Karpas-422 (cell line): ENCODE measurements around the gene SLC25A20. TPM values are rescaled to one million over a fixed set of nuclear protein-coding genes. Genes with fewer than 3 reads are reported as not detected.
A peak's percentile ranks its signal among the peaks of the same experiment; 100 is the strongest.

Experiments used
- DNase-seq: peaks from one replicate; pipeline ENCODE4 v3.0.0-alpha.2; 2015
- H2AFZ ChIP-seq: fragments of 200-600 bp; sonication (generic); 2 replicates; pipeline ENCODE4 v1.6.1; 2014; ENCODE audit warnings: antibody characterized with exemption, low read length, mixed read lengths
- H3K27ac ChIP-seq: fragments of 200-600 bp; sonication (generic); 2 replicates; pipeline ENCODE4 v1.5.1; 2014; ENCODE audit warnings: mild to moderate bottlenecking, low read length, moderate library complexity
- H3K27me3 ChIP-seq: fragments of 200-600 bp; sonication (generic); 2 replicates; pipeline ENCODE4 v1.6.1; 2014; ENCODE audit warnings: low read length, mixed read lengths
- H3K36me3 ChIP-seq: fragments of 200-600 bp; sonication (generic); 2 replicates; pipeline ENCODE4 v1.6.1; 2014; ENCODE audit warnings: low read length, mixed read lengths; ENCODE audit not compliant: insufficient read depth
- H3K4me1 ChIP-seq: fragments of 200-600 bp; sonication (generic); 2 replicates; pipeline ENCODE4 v1.6.1; 2014; ENCODE audit warnings: mild to moderate bottlenecking, low read length, mixed read lengths
- H3K4me2 ChIP-seq: fragments of 200-600 bp; sonication (generic); 2 replicates; pipeline ENCODE4 v1.6.1; 2014; ENCODE audit warnings: low read length, low read depth, mild to moderate bottlenecking; ENCODE audit not compliant: poor library complexity, severe bottlenecking
- H3K4me3 ChIP-seq: fragments of 200-600 bp; sonication (generic); 2 replicates; pipeline ENCODE4 v1.5.1; 2014; ENCODE audit warnings: mild to moderate bottlenecking, antibody characterized with exemption, low read length, mixed read lengths
- H3K79me2 ChIP-seq: fragments of 200-600 bp; sonication (generic); 2 replicates; pipeline ENCODE4 v1.6.1; 2014; ENCODE audit warnings: mild to moderate bottlenecking, low read length, mixed read lengths
- H3K9ac ChIP-seq: fragments of 200-600 bp; sonication (generic); 2 replicates; pipeline ENCODE4 v1.6.0; 2014; ENCODE audit warnings: low read length
- H3K9me2 ChIP-seq: fragments of 200-600 bp; sonication (generic), shearing (Covaris generic); replicated peaks from 2 replicates; pipeline ENCODE4 v1.6.0; 2014; ENCODE audit warnings: mild to moderate bottlenecking, low read length, moderate library complexity; ENCODE audit not compliant: insufficient read depth
- H3K9me3 ChIP-seq: fragments of 300-700, 200-600 bp; sonication (generic); 2 replicates; pipeline ENCODE4 v1.6.1; 2014; ENCODE audit warnings: low read length, mixed read lengths
- H4K20me1 ChIP-seq: fragments of 200-600 bp; sonication (generic); 2 replicates; pipeline ENCODE4 v1.6.1; 2014; ENCODE audit warnings: mild to moderate bottlenecking, antibody characterized with exemption, low read length, low read depth; ENCODE audit not compliant: insufficient read depth
- total RNA-seq: library from RNA; depleted of rRNA; stranded (reverse); fragments of >200 nt; shearing (Covaris generic); gene quantifications from 2 replicates; pipeline ENCODE4 v1.2.3, GENCODE V29; 2014; ENCODE audit warnings: low replicate concordance

SLC25A20 gene
- total RNA-seq, 1 experiment from 2014 or later, result 33.8 TPM

GRCh38 chr3:48858709-48859108 lies 40.0 kb downstream of the SLC25A20 start:
- DNase-seq, result peak; percentile 33
- H3K9me2 ChIP-seq, result no peaks in the 10 kb centered on the region
- no peak overlapping the region for H3K27ac ChIP-seq
- H4K20me1 ChIP-seq, result no peaks in the 10 kb centered on the region
- H3K9ac ChIP-seq, result no peak overlapping the region
- H3K27me3 ChIP-seq, result no peaks in the 10 kb centered on the region
- no peaks in the 10 kb centered on the region for H3K79me2 ChIP-seq
- H3K4me3 ChIP-seq, result no peak overlapping the region
- H3K36me3 ChIP-seq, result no peaks in the 10 kb centered on the region; the same call in 1 of the 2 replicates
- no peak overlapping the region for H3K4me2 ChIP-seq
- H2AFZ ChIP-seq, result no peak overlapping the region
- H3K4me1 ChIP-seq, result peaks cover 6% of the 10 kb centered on the region
- H3K9me3 ChIP-seq, result no peaks in the 10 kb centered on the region

GRCh38 chr3:48857641-48858040 lies 41.0 kb downstream of the SLC25A20 start:
- Histone ChIP-seq H2AFZ (no peak overlapping the region), H3K9me2 (no peaks in the 10 kb centered on the region), H3K4me2 (no peak overlapping the region), H3K4me3 (no peak overlapping the region), H3K4me1 (peaks cover 6% of the 10 kb centered on the region), H3K27me3 (no peaks in the 10 kb centered on the region), H3K9me3 (no peaks in the 10 kb centered on the region), H3K36me3 (no peaks in the 10 kb centered on the region; the same call in 1 of the 2 replicates), H3K27ac (no peak overlapping the region), H3K9ac (no peak overlapping the region), H4K20me1 (no peaks in the 10 kb centered on the region), H3K79me2 (no peaks in the 10 kb centered on the region)
- DNase-seq, result no peak

- Histone ChIP-seq H3K4me2 (no peak overlapping the region), H3K4me3 (no peak overlapping the region), H3K9me3 (no peaks in the 10 kb centered on the region), H3K4me1 (peaks cover 6% of the 10 kb centered on the region), H3K9ac (no peak overlapping the region), H3K36me3 (no peaks in the 10 kb centered on the region; the same call in 1 of the 2 replicates), H2AFZ (no peak overlapping the region), H3K27me3 (no peaks in the 10 kb centered on the region), H4K20me1 (no peaks in the 10 kb centered on the region), H3K27ac (no peak overlapping the region), H3K79me2 (no peaks in the 10 kb centered on the region), H3K9me2 (no peaks in the 10 kb centered on the region)
- no peak for DNase-seq
Measured at GRCh38 chr3:48856469-48856868, 42.2 kb downstream of the SLC25A20 start.

GRCh38 chr3:48855681-48856447 lies 42.8 kb downstream of the SLC25A20 start:
- no peak overlapping the region for H3K9ac ChIP-seq
- no peak overlapping the region for H3K4me2 ChIP-seq

GRCh38 chr3:48852151-48852550 lies 46.5 kb downstream of the SLC25A20 start:
- Histone ChIP-seq H3K27ac (no peak overlapping the region), H2AFZ (no peak overlapping the region), H3K4me3 (no peak overlapping the region), H3K9me2 (no peaks in the 10 kb centered on the region), H3K9me3 (no peaks in the 10 kb centered on the region), H4K20me1 (no peaks in the 10 kb centered on the region), H3K27me3 (no peaks in the 10 kb centered on the region), H3K36me3 (no peaks in the 10 kb centered on the region; the same call in 1 of the 2 replicates), H3K4me2 (no peak overlapping the region), H3K4me1 (peaks cover 27% of the 10 kb centered on the region), H3K9ac (no peak overlapping the region), H3K79me2 (peaks cover 4% of the 10 kb centered on the region)
- DNase-seq, result no peak

More at GRCh38 chr3:48855681-48856447, 42.8 kb downstream of the SLC25A20 start:
- DNase-seq, result no peak
- H3K27ac ChIP-seq, result no peak overlapping the region
- no peaks in the 10 kb centered on the region for H3K79me2 ChIP-seq
- no peaks in the 10 kb centered on the region for H4K20me1 ChIP-seq
- peaks cover 12% of the 10 kb centered on the region for H3K4me1 ChIP-seq
- no peak overlapping the region for H2AFZ ChIP-seq
- H3K9me2 ChIP-seq, result no peaks in the 10 kb centered on the region
- no peaks in the 10 kb centered on the region for H3K9me3 ChIP-seq
- no peaks in the 10 kb centered on the region; the same call in 1 of the 2 replicates for H3K36me3 ChIP-seq
- no peaks in the 10 kb centered on the region for H3K27me3 ChIP-seq
- H3K4me3 ChIP-seq, result no peak overlapping the region

GRCh38 chr3:48851407-48851806 lies 47.3 kb downstream of the SLC25A20 start:
- no peaks in the 10 kb centered on the region for H3K36me3 ChIP-seq

GRCh38 chr3:48848816-48849515 lies 49.7 kb downstream of the SLC25A20 start:
- H3K4me3 ChIP-seq, result peak overlapping the region; percentile 83
- no peaks in the 10 kb centered on the region for H3K9me3 ChIP-seq
- no peaks in the 10 kb centered on the region for H3K9me2 ChIP-seq
- no peaks in the 10 kb centered on the region for H3K27me3 ChIP-seq
- H3K4me2 ChIP-seq, result peak overlapping the region; percentile 80
- no peaks in the 10 kb centered on the region for H3K36me3 ChIP-seq
- no peak for DNase-seq
- peaks cover 36% of the 10 kb centered on the region for H3K4me1 ChIP-seq
- peak overlapping the region; percentile 30 for H3K27ac ChIP-seq
- peaks cover 29% of the 10 kb centered on the region for H3K79me2 ChIP-seq
- H2AFZ ChIP-seq, result no peak overlapping the region
- H4K20me1 ChIP-seq, result no peaks in the 10 kb centered on the region
- peak overlapping the region; percentile 98 for H3K9ac ChIP-seq

More at GRCh38 chr3:48851407-48851806, 47.3 kb downstream of the SLC25A20 start:
- no peaks in the 10 kb centered on the region for H3K27me3 ChIP-seq
- DNase-seq, result no peak
- H3K4me1 ChIP-seq, result peaks cover 32% of the 10 kb centered on the region
- no peaks in the 10 kb centered on the region for H3K9me3 ChIP-seq
- H3K9me2 ChIP-seq, result no peaks in the 10 kb centered on the region
- H3K79me2 ChIP-seq, result peaks cover 12% of the 10 kb centered on the region
- H3K27ac ChIP-seq, result no peak overlapping the region
- H3K4me3 ChIP-seq, result no peak overlapping the region
- no peak overlapping the region for H3K4me2 ChIP-seq
- no peaks in the 10 kb centered on the region for H4K20me1 ChIP-seq
- no peak overlapping the region for H3K9ac ChIP-seq
- H2AFZ ChIP-seq, result no peak overlapping the region
